Measurements from ENCODE around the gene SEPTIN10. TPM values are rescaled to one million over a fixed set of nuclear protein-coding genes. Genes with fewer than 3 reads are reported as not detected.

Gene SEPTIN10
- total and polyA plus RNA-seq, 4 donors = 30.2 to 117 (median 48.3) TPM

DNA sequence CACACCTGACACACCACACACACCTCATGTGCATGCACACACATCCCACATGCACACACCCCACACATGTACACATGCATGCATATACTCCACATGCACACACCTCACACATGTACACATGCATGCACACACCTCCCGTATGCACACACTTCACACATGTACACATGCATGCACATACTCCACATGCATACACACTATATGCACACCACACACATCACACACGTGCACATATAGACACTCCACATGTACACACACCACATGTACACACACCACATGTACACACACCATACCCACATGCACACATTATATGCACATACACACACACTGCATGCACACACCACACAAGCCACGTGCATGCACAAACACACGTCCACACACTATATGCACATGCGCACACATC is 100.5 kb downstream of the SEPTIN10 start:
- TF ChIP-seq, protein P1, sequence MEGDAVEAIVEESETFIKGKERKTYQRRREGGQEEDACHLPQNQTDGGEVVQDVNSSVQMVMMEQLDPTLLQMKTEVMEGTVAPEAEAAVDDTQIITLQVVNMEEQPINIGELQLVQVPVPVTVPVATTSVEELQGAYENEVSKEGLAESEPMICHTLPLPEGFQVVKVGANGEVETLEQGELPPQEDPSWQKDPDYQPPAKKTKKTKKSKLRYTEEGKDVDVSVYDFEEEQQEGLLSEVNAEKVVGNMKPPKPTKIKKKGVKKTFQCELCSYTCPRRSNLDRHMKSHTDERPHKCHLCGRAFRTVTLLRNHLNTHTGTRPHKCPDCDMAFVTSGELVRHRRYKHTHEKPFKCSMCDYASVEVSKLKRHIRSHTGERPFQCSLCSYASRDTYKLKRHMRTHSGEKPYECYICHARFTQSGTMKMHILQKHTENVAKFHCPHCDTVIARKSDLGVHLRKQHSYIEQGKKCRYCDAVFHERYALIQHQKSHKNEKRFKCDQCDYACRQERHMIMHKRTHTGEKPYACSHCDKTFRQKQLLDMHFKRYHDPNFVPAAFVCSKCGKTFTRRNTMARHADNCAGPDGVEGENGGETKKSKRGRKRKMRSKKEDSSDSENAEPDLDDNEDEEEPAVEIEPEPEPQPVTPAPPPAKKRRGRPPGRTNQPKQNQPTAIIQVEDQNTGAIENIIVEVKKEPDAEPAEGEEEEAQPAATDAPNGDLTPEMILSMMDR (IDR thresholded peaks at IDR 0.05; ENCODE audit: control extremely low read depth, extremely low read depth) = no peak
- DNase-seq (no peak), ATAC-seq (ENCODE audit: insufficient read depth, low FRiP score) (no peak)
- H3K27ac ChIP-seq (ENCODE audit: low read depth in 1 of 2, low read length in 1 of 2) = no peak overlapping the region
- WGBS, 2 donors = 94 to 98% methylated on average over 5 of the region's 5 CpGs
- H3K9me3 ChIP-seq (ENCODE audit: control insufficient read depth in 4 of 4, insufficient read depth in 3 of 4, low read length in 3 of 4) = no peaks in the 10 kb centered on the region
- H3K4me3 ChIP-seq = no peak overlapping the region
- no peak overlapping the region for H3K9ac ChIP-seq (ENCODE audit: insufficient read depth in 1 of 2, low read length in 2 of 2)
- no peaks in the 10 kb centered on the region for H3K36me3 ChIP-seq (ENCODE audit: control insufficient read depth in 4 of 4, insufficient read depth in 4 of 4, low read length in 4 of 4)
- peaks cover 0 to 6% (median 0%) of the 10 kb centered on the region in 5 donors for H3K4me1 ChIP-seq (ENCODE audit: control insufficient read depth in 5 of 5, insufficient read depth in 5 of 5, low read length in 5 of 5)
- no peaks in the 10 kb centered on the region for H3K27me3 ChIP-seq (ENCODE audit: control insufficient read depth in 3 of 3, insufficient read depth in 3 of 3, low read length in 2 of 3)

DNA sequence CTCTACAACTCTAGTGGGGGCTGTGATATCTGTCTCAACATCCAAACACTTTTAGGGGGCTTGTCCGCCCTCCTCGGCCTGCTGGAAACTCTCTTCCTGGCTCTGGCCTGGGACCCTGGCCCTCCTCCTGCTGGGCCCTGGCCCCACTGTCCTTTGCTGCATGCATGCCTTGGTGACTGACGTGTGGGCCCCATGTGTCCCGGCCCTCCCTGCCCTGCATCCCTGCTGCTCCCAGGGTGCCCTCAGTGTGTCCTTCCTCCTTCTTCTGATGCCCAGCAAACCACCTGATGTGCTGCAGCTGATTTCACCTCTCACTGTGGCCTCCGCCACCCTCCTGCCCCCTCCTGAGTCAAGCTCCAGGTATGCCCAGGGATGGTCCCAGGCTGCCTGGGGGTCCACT is 101.7 kb downstream of the SEPTIN10 start:
- Histone ChIP-seq H3K9ac (ENCODE audit: insufficient read depth in 1 of 2, low read length in 2 of 2) (no peak overlapping the region), H3K27ac (ENCODE audit: low read depth in 1 of 2, low read length in 1 of 2) (no peak overlapping the region), H3K4me3 (no peak overlapping the region), H3K4me1 (ENCODE audit: control insufficient read depth in 5 of 5, insufficient read depth in 5 of 5, low read length in 5 of 5) (peaks cover 0 to 6% (median 0%) of the 10 kb centered on the region in 5 donors), H3K27me3 (ENCODE audit: control insufficient read depth in 3 of 3, insufficient read depth in 3 of 3, low read length in 2 of 3) (no peaks in the 10 kb centered on the region), H3K9me3 (ENCODE audit: control insufficient read depth in 4 of 4, insufficient read depth in 3 of 4, low read length in 3 of 4) (no peaks in the 10 kb centered on the region), H3K36me3 (ENCODE audit: control insufficient read depth in 4 of 4, insufficient read depth in 4 of 4, low read length in 4 of 4) (no peaks in the 10 kb centered on the region)
- TF ChIP-seq, protein P1 (IDR thresholded peaks at IDR 0.05; ENCODE audit: control extremely low read depth, extremely low read depth) = no peak
- ATAC-seq (ENCODE audit: insufficient read depth, low FRiP score) = no peak
- no peak for DNase-seq
- WGBS, 2 donors = 78 to 85% methylated on average over 5 of the region's 5 CpGs

DNA sequence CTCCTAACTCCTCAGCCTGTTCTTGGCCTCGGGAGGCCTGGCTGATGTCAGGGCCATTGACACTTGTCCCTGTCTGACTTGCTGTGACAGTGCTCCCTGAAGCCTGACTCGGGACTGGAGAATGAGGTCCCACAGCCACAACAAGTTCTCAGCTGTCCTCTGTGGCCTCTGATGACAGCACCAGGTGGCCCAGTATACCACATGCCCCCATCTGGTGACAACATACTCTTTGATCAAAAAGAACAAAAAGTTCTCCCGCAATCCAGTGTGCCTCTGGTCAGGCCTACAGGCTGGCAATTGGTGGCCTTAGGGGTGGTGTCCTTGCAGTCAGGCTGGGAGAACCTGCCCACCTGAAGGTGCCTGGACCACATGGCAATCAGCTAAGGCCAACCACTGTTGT is 102.6 kb downstream of the SEPTIN10 start:
- H3K9ac ChIP-seq (ENCODE audit: insufficient read depth in 1 of 2, low read length in 2 of 2) = no peak overlapping the region
- H3K27me3 ChIP-seq (ENCODE audit: control insufficient read depth in 3 of 3, insufficient read depth in 3 of 3, low read length in 2 of 3) = no peaks in the 10 kb centered on the region
- no peak overlapping the region for H3K27ac ChIP-seq (ENCODE audit: low read depth in 1 of 2, low read length in 1 of 2)
- H3K9me3 ChIP-seq (ENCODE audit: control insufficient read depth in 4 of 4, insufficient read depth in 3 of 4, low read length in 3 of 4) = no peaks in the 10 kb centered on the region
- no peak overlapping the region for H3K4me3 ChIP-seq
- H3K36me3 ChIP-seq (ENCODE audit: control insufficient read depth in 4 of 4, insufficient read depth in 4 of 4, low read length in 4 of 4) = no peaks in the 10 kb centered on the region
- H3K4me1 ChIP-seq (ENCODE audit: control insufficient read depth in 5 of 5, insufficient read depth in 5 of 5, low read length in 5 of 5) = peaks cover 0 to 6% (median 0%) of the 10 kb centered on the region in 5 donors
- WGBS, 2 donors = 84 to 96% methylated on average over 3 of the region's 3 CpGs
- ATAC-seq (ENCODE audit: insufficient read depth, low FRiP score) (no peak), DNase-seq (no peak)
- TF ChIP-seq, protein P1 (IDR thresholded peaks at IDR 0.05; ENCODE audit: control extremely low read depth, extremely low read depth) = no peak

Data from lung (tissue), 12 donors.